ENCODE measurements around the gene DSC3.

GRCh38 chr18:31030574-31031278 lies 11.8 kb downstream of the DSC3 start:
- TF ChIP-seq CTCF (IDR thresholded peaks at IDR 0.05; ENCODE audit: poor library complexity) = no peak
- TF ChIP-seq EZH2 (IDR thresholded peaks at IDR 0.05; ENCODE audit: borderline replicate concordance) = no peak

Data from hepatocyte (in vitro differentiated cells).